A549 (cell line): Measurements from ENCODE around the gene RTP5.

ENCODE experiments used
- CBX2 ChIP-seq: fragments of 200-600 bp; sonication (generic); IDR thresholded peaks from 2 replicates; pipeline ENCODE4 v1.6.1; 2016; ENCODE audit warnings: low read depth, mild to moderate bottlenecking, borderline replicate concordance
- JUN ChIP-seq, 2 experiments: fragments of >200 bp; sonication (Bioruptor Twin); formaldehyde crosslinking; IDR thresholded peaks; 2 replicates in 1 of 2; 3 replicates in 1 of 2; pipeline ENCODE4 v1.6.1; 2016 to 2017
- NR3C1 ChIP-seq: fragments of >200 bp; sonication (Bioruptor Twin); formaldehyde crosslinking; IDR thresholded peaks from 3 replicates; pipeline ENCODE4 v1.6.1; 2017
- POLR2A ChIP-seq: IDR thresholded peaks from 2 replicates; pipeline ENCODE4 v1.6.1; 2012; ENCODE audit warnings: mild to moderate bottlenecking, low read length
- POLR2AphosphoS2 ChIP-seq: conservative IDR thresholded peaks from 2 replicates; pipeline ENCODE4 v1.6.1; 2012; ENCODE audit warnings: low read length, improper control_type of control experiment, inconsistent platforms
- SREBF2 ChIP-seq: fragments of 450-650 bp; IDR thresholded peaks from 2 replicates; pipeline ENCODE4 v1.6.1; 2014; ENCODE audit warnings: mild to moderate bottlenecking, moderate library complexity
- TP53 ChIP-seq: fragments of 250-450 bp; sonication (Bioruptor Pico); IDR thresholded peaks from 2 replicates; pipeline ENCODE4 v1.5.0; 2021; ENCODE audit warnings: mild to moderate bottlenecking, moderate library complexity
- ZFP36 ChIP-seq: fragments of 450-650 bp; IDR thresholded peaks from 2 replicates; pipeline ENCODE4 v1.6.1; 2014; ENCODE audit warnings: borderline replicate concordance; ENCODE audit not compliant: partially characterized antibody
- ZNF302 ChIP-seq: fragments of 250-450 bp; sonication (Bioruptor Pico); IDR thresholded peaks from 2 replicates; pipeline ENCODE4 v1.9.0; 2021; ENCODE audit warnings: inconsistent platforms, mild to moderate bottlenecking, moderate library complexity
- TF ChIP-seq, protein P1 (sequence below): fragments of 150-350 bp; IDR thresholded peaks from 2 replicates; pipeline ENCODE4 v1.6.1; 2014; ENCODE audit warnings: low read depth, mild to moderate bottlenecking, low read length
- TF ChIP-seq, protein P2 (sequence below): fragments of >200 bp; sonication (Bioruptor Twin); formaldehyde crosslinking; IDR thresholded peaks from 3 replicates; pipeline ENCODE4 v1.5.1; 2016

DNA sequence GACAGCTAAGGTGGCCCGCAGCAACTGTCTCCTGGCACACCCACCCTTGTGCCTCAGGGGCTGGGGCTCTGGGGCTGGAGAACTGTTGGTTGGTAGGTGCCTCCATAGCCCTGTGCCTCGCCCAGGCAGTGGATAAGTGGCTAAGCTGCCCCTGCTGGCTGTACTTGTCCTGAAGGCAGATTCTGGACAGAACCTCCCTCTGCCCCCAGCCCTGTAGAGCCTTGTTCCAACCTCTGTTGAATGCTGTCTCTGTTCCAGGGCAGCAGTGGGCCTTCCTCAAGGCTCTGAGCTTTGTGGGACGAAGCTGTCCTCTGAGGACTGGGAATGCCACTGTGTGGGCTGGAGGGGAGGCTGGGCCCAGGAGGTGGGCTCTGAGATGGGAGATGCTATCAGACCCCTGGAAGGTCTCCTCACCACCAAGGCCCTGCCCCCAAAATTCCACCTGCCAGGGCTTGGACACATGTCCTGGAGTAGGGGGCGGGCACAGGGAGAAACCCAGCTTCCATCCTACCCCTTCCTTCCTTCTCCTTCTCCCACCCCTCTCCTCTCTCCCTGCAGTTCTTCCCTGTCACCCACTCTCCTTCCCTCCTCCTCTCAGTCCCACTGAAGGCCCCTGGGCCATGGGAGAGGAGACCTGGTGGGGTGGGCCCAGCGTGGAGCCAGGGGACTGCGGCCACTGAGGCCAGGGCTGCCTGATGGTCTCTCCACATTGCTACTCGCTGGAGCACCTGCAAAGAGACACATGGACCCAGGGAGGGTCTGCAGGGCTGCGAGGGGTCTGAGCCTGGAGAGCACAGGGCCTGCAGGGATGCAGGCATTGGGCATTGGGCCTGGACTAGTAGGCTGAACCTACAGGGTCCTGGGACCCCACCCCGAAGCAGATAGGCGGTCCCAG is 9.1 kb upstream of the RTP5 start:
- TF ChIP-seq, protein P1, sequence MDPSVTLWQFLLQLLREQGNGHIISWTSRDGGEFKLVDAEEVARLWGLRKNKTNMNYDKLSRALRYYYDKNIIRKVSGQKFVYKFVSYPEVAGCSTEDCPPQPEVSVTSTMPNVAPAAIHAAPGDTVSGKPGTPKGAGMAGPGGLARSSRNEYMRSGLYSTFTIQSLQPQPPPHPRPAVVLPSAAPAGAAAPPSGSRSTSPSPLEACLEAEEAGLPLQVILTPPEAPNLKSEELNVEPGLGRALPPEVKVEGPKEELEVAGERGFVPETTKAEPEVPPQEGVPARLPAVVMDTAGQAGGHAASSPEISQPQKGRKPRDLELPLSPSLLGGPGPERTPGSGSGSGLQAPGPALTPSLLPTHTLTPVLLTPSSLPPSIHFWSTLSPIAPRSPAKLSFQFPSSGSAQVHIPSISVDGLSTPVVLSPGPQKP, result no peak
- TF ChIP-seq, protein P2, sequence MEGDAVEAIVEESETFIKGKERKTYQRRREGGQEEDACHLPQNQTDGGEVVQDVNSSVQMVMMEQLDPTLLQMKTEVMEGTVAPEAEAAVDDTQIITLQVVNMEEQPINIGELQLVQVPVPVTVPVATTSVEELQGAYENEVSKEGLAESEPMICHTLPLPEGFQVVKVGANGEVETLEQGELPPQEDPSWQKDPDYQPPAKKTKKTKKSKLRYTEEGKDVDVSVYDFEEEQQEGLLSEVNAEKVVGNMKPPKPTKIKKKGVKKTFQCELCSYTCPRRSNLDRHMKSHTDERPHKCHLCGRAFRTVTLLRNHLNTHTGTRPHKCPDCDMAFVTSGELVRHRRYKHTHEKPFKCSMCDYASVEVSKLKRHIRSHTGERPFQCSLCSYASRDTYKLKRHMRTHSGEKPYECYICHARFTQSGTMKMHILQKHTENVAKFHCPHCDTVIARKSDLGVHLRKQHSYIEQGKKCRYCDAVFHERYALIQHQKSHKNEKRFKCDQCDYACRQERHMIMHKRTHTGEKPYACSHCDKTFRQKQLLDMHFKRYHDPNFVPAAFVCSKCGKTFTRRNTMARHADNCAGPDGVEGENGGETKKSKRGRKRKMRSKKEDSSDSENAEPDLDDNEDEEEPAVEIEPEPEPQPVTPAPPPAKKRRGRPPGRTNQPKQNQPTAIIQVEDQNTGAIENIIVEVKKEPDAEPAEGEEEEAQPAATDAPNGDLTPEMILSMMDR, result no peak
- no peak for TF ChIP-seq ZNF302 (CRISPR knock-in tag)
- TF ChIP-seq POLR2A, result no peak
- no peak for TF ChIP-seq JUN (IDR thresholded peaks at IDR 0.05)
- TF ChIP-seq POLR2AphosphoS2, result no peak
- no peak for TF ChIP-seq SREBF2
- no peak for TF ChIP-seq CBX2
- no peak for TF ChIP-seq NR3C1
- no peak for TF ChIP-seq TP53
- no peak for TF ChIP-seq ZFP36
